Activated CD8-positive, alpha-beta memory T cell treated with anti-CD3 and anti-CD28 coated beads, Interleukin-2, amount 50 U/mL, for 48 hours (primary cell): Measurements from ENCODE around the gene CPZ.
A peak's percentile ranks its signal among the peaks of the same experiment; 100 is the strongest.

Experiments
- DNase-seq: peaks from one replicate; pipeline ENCODE4 v3.0.0-alpha.2; 2020

The CPZ gene

GRCh38 chr4:8592366-8593263, at the start of gene CPZ:
TSS of gene CPZ (plus strand) at chr4:8592765. CDS start at chr4:8592834, 69 bp downstream.
- no peak for DNase-seq

DNA sequence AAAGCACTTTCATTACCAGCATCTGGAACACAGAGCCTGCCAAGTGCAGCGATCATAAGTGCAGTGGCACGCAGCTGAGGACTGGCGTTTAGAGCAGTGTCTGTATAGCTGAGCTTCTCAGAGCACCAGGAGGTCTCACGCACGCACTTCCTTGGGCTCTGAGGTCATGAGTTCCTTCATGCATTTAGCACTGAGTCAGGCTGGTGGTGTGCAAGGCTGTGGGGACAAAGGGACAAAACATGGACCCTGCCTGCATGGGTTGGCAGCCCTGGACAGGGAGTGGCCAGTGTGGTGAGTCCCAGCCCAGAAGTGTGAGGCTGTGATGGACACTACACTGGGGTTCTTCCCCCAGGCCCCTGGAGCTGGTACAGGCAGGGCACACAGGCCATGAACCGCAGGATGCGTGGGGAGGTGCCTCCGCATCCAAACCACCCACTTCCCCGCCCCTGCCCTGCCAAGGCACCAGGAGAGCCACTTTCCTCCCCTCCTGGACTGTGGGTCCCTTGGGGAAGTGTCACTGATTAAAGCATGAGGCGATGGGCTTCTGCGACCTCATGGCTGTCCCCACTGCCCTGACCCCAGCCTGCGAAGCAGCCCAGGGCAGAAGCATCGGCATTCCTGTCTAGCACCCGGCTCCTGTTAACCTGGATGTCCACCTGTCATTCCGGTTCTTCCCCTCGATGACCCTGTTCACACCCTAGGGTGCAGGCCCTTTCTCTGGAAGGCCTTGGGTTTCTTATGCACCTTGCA, 49.6 kb upstream of the CPZ start:
- no peak for DNase-seq

DNA sequence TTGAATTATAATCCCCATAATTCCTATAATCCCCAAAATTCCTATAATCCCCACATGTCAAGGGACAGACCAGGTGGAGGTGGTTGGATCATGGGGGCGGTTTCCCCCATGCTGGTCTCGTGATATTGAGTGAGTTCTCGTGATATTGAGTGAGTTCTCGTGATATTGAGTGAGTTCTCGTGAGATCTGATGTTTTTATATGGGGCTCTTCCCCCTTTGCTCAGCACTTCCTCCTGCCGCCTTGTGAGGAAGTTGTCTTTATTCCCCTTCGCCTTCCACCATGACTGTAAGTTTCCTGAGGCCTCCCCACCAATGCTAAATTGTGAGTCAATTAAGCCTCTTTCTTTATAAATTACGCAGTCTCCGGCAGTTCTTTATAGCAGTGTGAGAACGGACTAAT, 48.9 kb upstream of the CPZ start:
- no peak for DNase-seq

GRCh38 chr4:8544282-8544681, 48.3 kb upstream of the CPZ start:
- no peak for DNase-seq

GRCh38 chr4:8544741-8545438, 47.7 kb upstream of the CPZ start:
- no peak for DNase-seq

DNA sequence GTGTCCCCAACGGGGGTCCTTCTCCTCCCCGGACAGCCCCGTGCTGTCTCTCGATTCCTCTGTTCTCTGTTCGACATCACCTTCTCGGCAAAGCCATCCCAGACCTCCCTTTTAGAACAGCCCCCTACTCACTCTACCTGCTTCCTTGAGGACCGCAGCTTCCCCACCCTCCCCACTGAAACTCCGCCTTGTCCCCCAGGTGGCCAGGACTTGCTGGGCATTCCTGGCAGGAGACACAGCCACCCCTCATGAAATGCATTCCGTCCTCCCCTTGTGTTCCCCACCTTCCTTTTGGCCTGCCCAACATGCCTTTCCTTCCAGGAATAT, 47.2 kb upstream of the CPZ start:
- no peak for DNase-seq

- DNase-seq: no peak
These were observed 45.8 kb upstream of the CPZ start for GRCh38 chr4:8546766-8547107.

DNA sequence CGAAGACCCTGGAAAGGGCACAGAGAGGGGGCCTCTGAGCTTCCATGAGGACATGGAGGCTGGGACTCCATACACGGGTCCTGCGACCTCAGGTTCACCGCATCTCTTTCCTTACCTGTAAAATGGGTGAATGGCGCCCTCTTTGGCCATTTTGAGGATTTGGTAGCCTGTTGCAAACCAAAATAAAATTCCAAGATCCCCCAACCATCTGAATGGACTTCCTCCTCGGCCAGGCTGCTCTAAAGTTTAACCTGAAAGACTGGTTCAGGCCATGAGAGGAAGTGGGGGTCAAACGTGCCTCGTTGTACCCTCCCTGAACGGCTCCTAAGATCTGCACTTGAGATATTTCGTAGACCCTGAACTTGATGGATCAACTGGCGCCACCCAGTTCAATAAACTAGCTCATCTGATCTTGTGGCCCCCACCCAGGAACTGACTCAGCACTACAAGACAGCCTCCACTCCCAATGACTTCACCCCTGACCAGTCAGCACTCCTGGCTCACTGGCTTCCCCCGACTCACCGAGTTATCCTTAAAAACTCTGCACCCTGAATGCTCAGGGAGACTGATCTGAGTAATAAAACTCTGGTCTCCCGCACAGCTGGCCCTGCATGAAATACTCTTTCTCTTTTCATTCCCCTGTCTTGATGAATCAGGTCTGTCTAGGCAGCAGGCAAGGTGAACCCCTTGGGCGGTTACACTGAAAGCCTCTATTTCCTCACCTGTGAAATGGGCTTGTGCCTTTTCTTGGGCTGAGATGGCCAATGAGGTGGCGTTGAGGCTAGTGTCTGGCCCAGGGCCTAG, 45.3 kb upstream of the CPZ start:
- DNase-seq: no peak

DNA sequence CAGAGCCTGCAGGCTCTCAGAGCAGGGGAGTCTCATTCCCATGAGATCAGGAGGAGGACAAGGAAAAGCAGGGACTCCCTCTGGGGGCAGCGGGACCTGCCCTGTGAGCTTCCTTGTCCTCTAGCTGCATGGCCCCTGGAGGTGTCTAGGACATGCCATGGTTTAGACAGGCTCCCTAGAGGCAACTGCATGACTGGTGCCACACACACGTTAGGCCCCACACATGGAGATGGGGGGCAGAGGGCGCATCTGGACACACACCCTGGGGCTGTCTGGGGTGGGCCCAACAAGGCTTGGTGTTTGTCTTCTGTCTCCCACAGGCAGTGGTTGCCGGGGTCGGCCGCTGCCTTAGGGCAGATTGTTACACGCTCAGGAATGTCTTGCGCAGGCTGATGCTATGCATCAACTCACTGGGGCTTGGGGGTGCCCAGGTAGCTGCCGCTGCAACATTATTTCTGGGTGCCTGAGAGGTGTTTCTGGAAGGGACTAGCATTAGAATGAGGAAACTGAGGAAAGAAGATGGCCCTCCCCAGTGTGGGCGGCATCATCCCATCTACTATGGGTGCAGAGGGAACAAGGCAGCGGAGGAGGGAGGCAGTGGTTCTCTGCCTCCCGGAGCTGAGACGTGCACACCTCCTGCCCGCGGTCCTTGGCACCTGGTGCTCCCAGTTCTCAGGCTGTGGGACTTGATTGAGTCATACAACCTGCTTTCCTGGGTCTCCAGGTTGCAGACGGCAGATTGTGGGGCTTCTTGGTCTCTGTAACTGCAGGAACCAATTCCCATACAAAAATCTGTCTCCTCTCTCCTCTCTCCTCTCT, 44.4 kb upstream of the CPZ start:
- DNase-seq: no peak

DNA sequence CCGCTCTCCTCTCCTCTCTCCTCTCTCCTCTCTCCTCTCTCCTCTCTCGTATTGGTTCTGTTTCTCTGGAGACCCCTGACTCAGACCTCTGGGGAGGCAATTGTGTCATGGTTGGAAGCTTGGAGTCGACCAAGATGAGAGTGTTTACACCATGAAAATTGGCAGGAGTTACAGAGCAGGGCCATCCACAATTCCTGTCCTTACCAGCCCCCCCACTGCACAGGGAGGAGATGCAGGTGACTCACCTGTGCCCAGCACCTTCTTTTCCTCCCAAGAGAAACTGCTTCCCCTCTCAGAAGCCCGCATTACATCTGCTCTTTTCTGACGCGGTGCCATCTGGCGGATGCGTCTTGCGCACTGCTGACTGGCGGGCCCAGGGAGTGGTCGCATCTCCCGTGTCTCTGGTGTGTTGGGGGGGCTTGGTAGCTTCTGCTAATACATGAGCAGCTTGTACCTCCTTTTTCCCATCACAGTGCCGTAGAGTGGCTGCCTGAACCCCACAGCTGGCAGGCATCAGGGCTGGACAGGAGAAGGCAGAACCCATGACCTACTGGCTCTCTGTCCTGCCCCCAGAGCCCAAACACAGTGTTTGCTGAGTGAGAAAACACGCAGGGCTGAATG, 43.7 kb upstream of the CPZ start:
- no peak for DNase-seq

DNA sequence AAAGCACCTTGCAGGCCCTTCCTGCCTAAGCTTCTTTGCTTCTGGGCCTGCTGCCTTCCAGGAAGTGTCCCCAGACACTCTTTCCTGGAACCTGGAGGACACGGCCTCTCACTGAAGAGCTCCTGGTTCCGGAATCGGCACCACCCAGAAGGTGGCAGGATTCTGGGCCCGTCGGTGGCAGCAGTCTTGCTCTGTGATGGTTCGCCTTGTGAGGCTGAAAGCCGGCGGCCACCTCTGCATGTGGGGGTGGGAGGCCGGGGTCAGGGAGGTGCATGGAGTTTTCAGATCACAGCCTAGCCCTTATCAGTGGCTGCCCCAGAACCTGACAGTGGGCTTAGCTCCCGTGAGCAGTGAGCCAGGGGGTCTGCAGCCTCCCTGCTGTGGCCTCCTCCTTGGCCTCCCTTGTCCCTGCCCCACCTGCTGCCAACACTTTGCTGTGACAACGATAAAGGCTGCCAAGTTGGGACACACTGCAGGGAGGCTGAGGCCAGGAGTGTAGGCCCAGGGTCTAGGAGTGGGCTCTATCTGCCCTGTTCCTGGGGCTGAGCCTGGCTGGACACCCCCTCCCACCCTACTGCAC, 43.1 kb upstream of the CPZ start:
- DNase-seq: no peak

DNA sequence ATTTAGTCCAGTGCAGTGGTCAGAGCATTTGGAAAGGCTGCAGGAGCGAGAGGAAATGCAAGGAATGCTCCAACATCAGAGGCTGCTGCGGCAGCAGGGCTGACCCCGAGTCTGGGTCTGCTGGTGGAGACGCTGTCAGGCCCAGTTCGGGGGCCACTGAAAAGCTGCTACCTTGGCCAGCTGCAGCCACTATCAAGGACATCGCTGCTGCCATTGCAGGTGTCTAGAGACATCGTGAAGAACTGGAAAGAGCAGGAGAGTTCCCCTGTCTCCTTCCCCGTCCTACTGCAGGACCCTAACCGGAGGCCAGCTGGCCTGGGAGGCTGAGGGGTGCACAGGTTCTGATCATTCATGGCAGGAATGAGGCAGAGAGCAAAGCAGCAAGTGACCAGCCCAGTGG, 41.9 kb upstream of the CPZ start:
- no peak for DNase-seq

- DNase-seq: no peak
These were observed 40.5 kb upstream of the CPZ start for GRCh38 chr4:8552024-8552423.

GRCh38 chr4:8552581-8553205, 39.9 kb upstream of the CPZ start:
- no peak for DNase-seq

- DNase-seq: peak; percentile 18
These were observed 39.3 kb upstream of the CPZ start for GRCh38 chr4:8553216-8553615.

GRCh38 chr4:8553991-8554405, 38.6 kb upstream of the CPZ start:
- no peak for DNase-seq

DNA sequence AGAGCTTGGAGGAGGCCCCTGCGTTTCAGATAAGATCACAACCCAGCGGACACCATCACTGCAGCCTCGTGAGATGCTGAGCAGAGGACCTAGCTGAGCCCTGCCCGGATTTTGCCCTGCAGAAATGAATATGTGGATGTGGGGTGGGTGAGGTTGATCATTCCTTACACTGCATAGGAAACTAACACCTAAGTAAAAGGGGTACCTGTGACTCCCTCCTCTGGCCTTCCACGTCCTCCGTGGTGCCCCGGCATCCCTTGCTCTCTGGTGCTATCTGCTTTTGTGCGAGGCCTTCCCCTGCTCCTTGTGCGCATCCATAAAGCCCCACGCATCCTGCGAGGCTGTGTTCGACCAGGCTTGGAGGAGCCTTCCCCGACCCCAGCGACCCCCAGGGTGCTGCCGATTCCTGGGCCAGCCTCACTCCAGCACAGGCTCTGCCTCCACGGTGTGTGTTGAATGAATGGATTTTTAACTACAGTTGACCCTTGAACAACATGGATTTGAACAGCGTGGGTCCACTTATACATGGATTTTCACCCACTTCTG, 37.9 kb upstream of the CPZ start:
- DNase-seq: no peak

DNA sequence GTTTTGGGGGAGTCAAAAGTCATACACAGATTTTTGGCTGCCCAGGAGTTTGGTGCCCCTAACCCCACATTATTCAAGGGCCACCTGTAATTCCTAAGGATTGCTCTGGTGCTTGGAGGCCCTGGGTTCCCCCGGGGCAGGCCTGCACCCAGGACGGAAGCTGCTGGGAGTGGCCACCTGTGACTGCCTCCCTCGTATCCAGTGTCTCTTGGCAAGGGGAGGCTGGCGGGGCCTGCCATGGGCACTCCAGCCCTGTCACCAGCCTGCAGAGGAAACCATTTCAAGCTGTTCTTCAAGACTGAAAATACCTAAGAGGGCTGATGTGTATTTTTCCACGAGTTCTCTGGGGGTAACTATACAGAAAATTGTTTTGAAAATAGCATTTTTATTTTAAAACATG, 36.8 kb upstream of the CPZ start:
- DNase-seq: no peak

DNA sequence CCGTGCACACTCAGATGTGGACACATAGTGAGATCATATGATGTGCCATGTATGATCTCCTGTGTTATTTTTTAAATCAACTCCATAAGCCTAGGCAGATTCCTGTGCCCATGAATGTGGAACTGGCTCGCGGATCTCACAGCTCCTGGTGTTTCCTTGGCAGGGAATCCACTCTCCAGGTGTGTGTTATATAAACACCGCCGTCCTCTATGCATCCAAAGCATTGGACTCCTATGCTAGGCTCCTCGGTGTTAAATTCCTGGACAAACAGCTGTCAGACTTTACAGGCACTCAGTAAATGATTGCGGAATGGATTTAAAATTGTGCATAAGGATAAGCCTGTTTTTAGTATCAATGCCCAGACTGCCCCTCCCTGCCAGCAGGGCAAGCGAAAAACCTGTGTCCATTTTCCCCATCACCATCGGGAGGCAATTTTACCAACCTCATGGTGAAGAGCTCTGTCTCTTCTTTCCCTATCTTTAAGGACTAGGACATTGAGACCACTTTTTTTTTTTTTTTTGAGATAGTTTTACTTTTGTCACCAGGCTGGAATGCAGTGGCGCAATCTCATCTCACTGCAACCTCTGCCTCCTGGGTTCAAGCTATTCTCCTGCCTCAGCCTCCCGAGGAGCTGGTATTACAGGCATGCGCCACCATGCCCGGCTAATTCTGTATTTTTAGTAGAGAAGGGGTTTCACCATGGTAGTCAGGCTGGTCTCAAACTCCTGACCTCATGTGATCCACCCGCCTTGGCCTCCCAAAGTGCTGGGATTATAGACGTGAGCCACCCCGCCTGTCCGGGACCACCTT, 36.0 kb upstream of the CPZ start:
- DNase-seq: no peak
